Measurements from ENCODE around the gene EIPR1. TPM values are rescaled to one million over a fixed set of nuclear protein-coding genes. Genes with fewer than 3 reads are reported as not detected.

The EIPR1 gene
- total and polyA plus RNA-seq, 2 donors (not counting 3 experiments of a cell fraction or from before 2014, with no cell fraction given) = 30.8 to 57.3 TPM

GRCh38 chr2:3223080-3223923 lies 154.3 kb downstream of the EIPR1 start:
- Histone ChIP-seq H3K4me3 (replicated peaks in 1 of 3; ENCODE audit: insufficient read depth in 1 of 3, low read depth in 1 of 3, low read length in 3 of 3) (no peak overlapping the region), H3K36me3 (ENCODE audit: control insufficient read depth in 2 of 2, extremely low read depth in 1 of 2, insufficient read depth in 2 of 2, low read length in 2 of 2) (no peaks in the 10 kb centered on the region), H4K20me1 (replicated peaks; ENCODE audit: control insufficient read depth, extremely low read depth, insufficient read depth, low read length) (no peaks in the 10 kb centered on the region), H3K9me3 (replicated peaks; ENCODE audit: control insufficient read depth, insufficient read depth, low read length) (no peaks in the 10 kb centered on the region), H3K4me2 (ENCODE audit: insufficient read depth, low read length) (no peak overlapping the region), H3K9me1 (replicated peaks; ENCODE audit: control insufficient read depth, extremely low read depth, insufficient read depth, low read length) (no peaks in the 10 kb centered on the region), H3K79me2 (ENCODE audit: control insufficient read depth, insufficient read depth, low read length) (peaks cover 1% of the 10 kb centered on the region), H3K27me3 (ENCODE audit: control insufficient read depth in 2 of 2, insufficient read depth in 2 of 2, low read length in 2 of 2) (no peaks in the 10 kb centered on the region), H3K4me1 (ENCODE audit: control insufficient read depth, extremely low read depth, insufficient read depth, low read length) (no peaks in the 10 kb centered on the region), H2AFZ (ENCODE audit: low read depth, low read length) (no peak overlapping the region), H3K27ac (ENCODE audit: insufficient read depth, low read depth, low read length) (no peak overlapping the region), H3K9ac (replicated peaks; ENCODE audit: extremely low read depth, insufficient read depth, low read length) (no peak overlapping the region)
- no TSS peak for BruUV-seq (replicated peaks)
- peak; percentile 23 for DNase-seq (ENCODE audit: low read depth, low spot score)
- ChIA-PET POLR2A (no interaction called here), CTCF (no interaction called here)
- no peak for TF ChIP-seq FOS (IDR thresholded peaks at IDR 0.05; ENCODE audit: borderline replicate concordance, insufficient read depth, low read length)
- no peak for TF ChIP-seq CTCF (IDR thresholded peaks at IDR 0.05; ENCODE audit: extremely low read depth in 1 of 2, insufficient read depth in 1 of 2, low read depth in 1 of 2, low read length in 2 of 2)
- no peak for TF ChIP-seq MYC (IDR thresholded peaks at IDR 0.05; ENCODE audit: low read depth, low read length)
- TF ChIP-seq GATA2 (IDR thresholded peaks at IDR 0.05; ENCODE audit: insufficient read depth, insufficient read length, low read depth, low read length) = no peak
- no peak for TF ChIP-seq MAX (IDR thresholded peaks at IDR 0.05; ENCODE audit: insufficient read depth, insufficient read length)
- TF ChIP-seq POLR2A (IDR thresholded peaks at IDR 0.05; ENCODE audit: low read depth, low read length) = no peak
- TF ChIP-seq JUN (IDR thresholded peaks at IDR 0.05; ENCODE audit: borderline replicate concordance, insufficient read depth, insufficient read length, low read depth) = no peak
- no peak for TF ChIP-seq EZH2 (IDR thresholded peaks at IDR 0.05; ENCODE audit: borderline replicate concordance, low read depth, low read length, severe bottlenecking)
- no peak for TF ChIP-seq POLR2AphosphoS5 (IDR thresholded peaks at IDR 0.05; ENCODE audit: insufficient read depth, low read depth, low read length)
- dilution Hi-C loops (cut with MboI; ENCODE audit: extremely low pct_ligation_motif_present, low sequenced_read_pairs) = no loop called here
- FAIRE-seq = no peak
- intact Hi-C loops (cut with micrococcal nuclease) = no loop called here
